Peyer's patch (tissue), 4 donors: ENCODE data around the gene SCUBE1. TPM values are rescaled to one million over a fixed set of nuclear protein-coding genes. Genes with fewer than 3 reads are reported as not detected.

Experiments
- DNase-seq, 3 donors: peaks; one replicate each; pipeline ENCODE4 v3.0.0-alpha.2; 2017 to 2019
- H3K27ac ChIP-seq, 4 donors: fragments of 200-600 bp; sonication (generic); one replicate each; pipeline ENCODE4 v1.5.1; 2016 to 2019
- H3K27me3 ChIP-seq, 2 donors: fragments of 200-600 bp; sonication (generic); one replicate each; pipeline ENCODE4 v1.5.1; 2019
- H3K36me3 ChIP-seq, 3 donors: fragments of 200-600 bp; sonication (generic); one replicate each; pipeline ENCODE4 v1.5.1; 2016 to 2019
- H3K4me1 ChIP-seq, 4 donors: fragments of 200-600 bp; sonication (generic); one replicate each; pipeline ENCODE4 v1.5.1; 2016 to 2019
- H3K4me3 ChIP-seq, 4 donors: fragments of 200-600 bp; sonication (generic); 1 replicate in 3 of 4; 2 replicates in 1 of 4; pipeline ENCODE4 v1.5.1; 2016 to 2019; ENCODE audit warnings: mild to moderate bottlenecking in 1 of 4
- H3K9me3 ChIP-seq, 4 donors: fragments of 200-600 bp; sonication (generic); one replicate each; pipeline ENCODE4 v1.5.1; 2016 to 2019; ENCODE audit warnings: mild to moderate bottlenecking in 1 of 4
- POLR2A ChIP-seq, 2 donors: fragments of 450-650 bp; IDR thresholded peaks; one replicate each; pipeline ENCODE4 v1.5.1; 2017; ENCODE audit warnings: antibody characterized with exemption in 2 of 2, mild to moderate bottlenecking in 2 of 2, moderate library complexity in 2 of 2
- total RNA-seq, 4 donors: library from RNA; depleted of rRNA; stranded (reverse); fragments of >200 nt; gene quantifications; one replicate each; pipeline ENCODE4 v1.1.0, GENCODE V29; 2016
- TF ChIP-seq, protein P1 (sequence below), 6 experiments: fragments of 450-650 bp in 4 of 6; fragments of 200-600 bp in 2 of 6; sonication (generic) in 1 of 6; IDR thresholded peaks; one replicate each; pipeline ENCODE4 v1.5.1; 2017 to 2019; ENCODE audit warnings: antibody characterized with exemption in 6 of 6, mild to moderate bottlenecking in 3 of 6, moderate library complexity in 1 of 6

The SCUBE1 gene
- total RNA-seq, 4 donors from 2014 or later, result 1.6 to 47.9 (median 7.9) TPM

DNA sequence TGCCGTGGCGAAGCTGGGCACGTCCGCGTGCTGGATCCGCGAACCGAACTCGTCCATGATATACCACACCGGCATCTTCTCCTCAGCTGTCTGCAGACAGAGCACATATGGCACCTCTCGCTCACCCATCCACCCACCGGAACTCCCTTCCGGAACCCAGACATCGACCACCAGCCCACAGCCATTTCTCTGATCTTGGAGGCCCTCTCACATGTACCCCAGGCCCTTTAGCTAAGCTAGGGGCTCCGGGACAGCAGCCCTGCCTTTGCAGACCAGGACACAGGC lies 163.3 kb downstream of the SCUBE1 start:
- H3K36me3 ChIP-seq, result peaks cover 0 to 40% (median 0%) of the 10 kb centered on the region in 3 donors
- no peaks in the 10 kb centered on the region for H3K27me3 ChIP-seq
- no peaks in the 10 kb centered on the region for H3K9me3 ChIP-seq
- no peak for DNase-seq
- no peak for TF ChIP-seq POLR2A (IDR thresholded peaks at IDR 0.05)
- TF ChIP-seq, protein P1, sequence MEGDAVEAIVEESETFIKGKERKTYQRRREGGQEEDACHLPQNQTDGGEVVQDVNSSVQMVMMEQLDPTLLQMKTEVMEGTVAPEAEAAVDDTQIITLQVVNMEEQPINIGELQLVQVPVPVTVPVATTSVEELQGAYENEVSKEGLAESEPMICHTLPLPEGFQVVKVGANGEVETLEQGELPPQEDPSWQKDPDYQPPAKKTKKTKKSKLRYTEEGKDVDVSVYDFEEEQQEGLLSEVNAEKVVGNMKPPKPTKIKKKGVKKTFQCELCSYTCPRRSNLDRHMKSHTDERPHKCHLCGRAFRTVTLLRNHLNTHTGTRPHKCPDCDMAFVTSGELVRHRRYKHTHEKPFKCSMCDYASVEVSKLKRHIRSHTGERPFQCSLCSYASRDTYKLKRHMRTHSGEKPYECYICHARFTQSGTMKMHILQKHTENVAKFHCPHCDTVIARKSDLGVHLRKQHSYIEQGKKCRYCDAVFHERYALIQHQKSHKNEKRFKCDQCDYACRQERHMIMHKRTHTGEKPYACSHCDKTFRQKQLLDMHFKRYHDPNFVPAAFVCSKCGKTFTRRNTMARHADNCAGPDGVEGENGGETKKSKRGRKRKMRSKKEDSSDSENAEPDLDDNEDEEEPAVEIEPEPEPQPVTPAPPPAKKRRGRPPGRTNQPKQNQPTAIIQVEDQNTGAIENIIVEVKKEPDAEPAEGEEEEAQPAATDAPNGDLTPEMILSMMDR (IDR thresholded peaks at IDR 0.05), result no peak
- H3K4me3 ChIP-seq, result no peak overlapping the region
- H3K4me1 ChIP-seq, result peaks cover 0 to 8% (median 0%) of the 10 kb centered on the region in 4 donors
- H3K27ac ChIP-seq, result no peak overlapping the region

DNA sequence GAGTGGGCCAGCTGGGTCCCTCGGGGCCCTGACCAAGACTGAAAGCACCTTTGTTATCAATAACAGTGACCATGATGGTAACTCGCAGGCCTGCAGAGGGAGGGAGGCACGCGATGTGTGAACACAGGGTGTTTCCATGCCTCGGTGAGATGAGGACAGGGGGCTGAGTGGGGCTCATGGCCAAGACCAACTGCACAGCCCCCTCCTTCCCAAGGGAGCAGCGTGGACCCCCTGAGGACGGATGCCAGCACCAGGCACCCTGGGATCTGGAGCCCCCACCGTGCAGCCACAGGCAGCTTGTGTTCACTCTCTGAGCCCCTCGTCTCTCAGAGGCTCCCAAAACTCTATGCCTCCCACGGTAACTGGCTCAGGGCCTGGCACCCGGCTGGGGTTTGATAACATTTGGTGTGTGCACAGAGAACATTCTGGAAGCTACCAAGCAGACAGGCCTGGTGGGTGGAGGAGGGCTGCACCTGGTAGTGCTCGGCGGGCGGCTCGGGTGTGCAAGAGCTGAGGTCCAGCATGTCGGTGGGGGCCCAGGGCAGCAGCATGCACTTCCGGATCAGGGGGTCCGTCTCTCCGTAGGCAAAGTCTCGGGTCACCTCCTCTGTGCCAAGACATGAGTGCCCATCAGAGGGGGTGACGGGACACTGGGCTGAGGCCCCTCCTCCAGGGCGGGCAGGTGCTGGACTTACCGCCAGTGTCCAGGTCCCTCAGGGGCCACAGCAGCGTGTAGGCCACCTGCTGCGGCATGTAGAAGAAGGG lies 163.8 kb downstream of the SCUBE1 start:
- TF ChIP-seq, protein P1 (IDR thresholded peaks at IDR 0.05), result no peak
- no peak for TF ChIP-seq POLR2A (IDR thresholded peaks at IDR 0.05)
- Histone ChIP-seq H3K27ac (no peak overlapping the region), H3K27me3 (no peaks in the 10 kb centered on the region), H3K36me3 (peaks cover 0 to 45% (median 0%) of the 10 kb centered on the region in 3 donors), H3K4me1 (peaks cover 0 to 5% (median 0%) of the 10 kb centered on the region in 4 donors), H3K9me3 (no peaks in the 10 kb centered on the region), H3K4me3 (no peak overlapping the region)
- DNase-seq, result no peak

DNA sequence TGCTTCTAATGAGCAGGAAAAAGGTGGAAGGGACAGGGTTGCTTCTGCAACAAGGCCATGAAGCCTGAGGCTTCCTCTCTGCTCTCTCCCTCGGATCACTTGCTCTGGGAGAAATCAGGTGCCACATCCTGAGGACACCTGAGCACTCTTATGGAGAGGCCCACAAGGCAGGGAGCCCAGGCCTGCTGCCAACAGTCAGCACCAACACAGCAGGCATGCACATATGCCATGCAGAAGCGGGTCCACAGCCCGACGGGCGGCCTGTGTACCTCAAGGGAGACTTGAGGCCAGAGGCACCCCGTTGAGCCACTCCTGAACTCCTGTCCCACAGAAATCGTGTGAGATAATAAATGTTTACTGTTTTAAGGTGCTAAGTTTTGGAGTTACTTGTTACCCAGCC lies 165.7 kb downstream of the SCUBE1 start:
- no peak for TF ChIP-seq POLR2A (IDR thresholded peaks at IDR 0.05)
- TF ChIP-seq, protein P1 (IDR thresholded peaks at IDR 0.05), result no peak
- no peaks in the 10 kb centered on the region for H3K27me3 ChIP-seq
- no peak for DNase-seq
- H3K27ac ChIP-seq, result no peak overlapping the region
- H3K4me3 ChIP-seq, result no peak overlapping the region
- H3K4me1 ChIP-seq, result no peaks in the 10 kb centered on the region
- H3K9me3 ChIP-seq, result no peaks in the 10 kb centered on the region
- H3K36me3 ChIP-seq, result peaks cover 0 to 63% (median 0%) of the 10 kb centered on the region in 3 donors

DNA sequence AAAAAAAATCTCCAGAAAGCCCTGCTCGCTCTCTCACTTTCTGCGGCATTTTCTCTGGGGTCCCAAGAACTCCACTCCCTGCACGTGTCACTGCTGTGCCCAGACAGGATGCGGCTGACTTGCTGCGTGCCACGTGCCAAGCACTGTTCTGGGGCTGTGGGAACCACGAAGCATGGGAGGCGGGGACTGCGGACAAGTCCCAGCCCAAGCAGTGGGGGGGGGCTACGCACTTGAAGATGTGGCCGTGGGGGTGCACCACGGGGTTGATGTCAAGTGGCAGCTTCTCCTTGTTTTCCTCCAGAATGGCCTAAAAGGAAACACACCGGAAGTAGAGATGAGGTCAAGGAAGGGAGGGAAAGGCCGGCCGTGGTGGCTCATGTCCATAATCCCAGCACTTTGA lies 167.1 kb downstream of the SCUBE1 start:
- no peak for TF ChIP-seq POLR2A (IDR thresholded peaks at IDR 0.05)
- TF ChIP-seq, protein P1 (IDR thresholded peaks at IDR 0.05), result no peak
- no peaks in the 10 kb centered on the region for H3K27me3 ChIP-seq
- peaks cover 0 to 66% (median 0%) of the 10 kb centered on the region in 3 donors for H3K36me3 ChIP-seq
- no peak overlapping the region for H3K4me3 ChIP-seq
- no peaks in the 10 kb centered on the region for H3K9me3 ChIP-seq
- no peak for DNase-seq
- no peak overlapping the region for H3K27ac ChIP-seq
- no peaks in the 10 kb centered on the region for H3K4me1 ChIP-seq

DNA sequence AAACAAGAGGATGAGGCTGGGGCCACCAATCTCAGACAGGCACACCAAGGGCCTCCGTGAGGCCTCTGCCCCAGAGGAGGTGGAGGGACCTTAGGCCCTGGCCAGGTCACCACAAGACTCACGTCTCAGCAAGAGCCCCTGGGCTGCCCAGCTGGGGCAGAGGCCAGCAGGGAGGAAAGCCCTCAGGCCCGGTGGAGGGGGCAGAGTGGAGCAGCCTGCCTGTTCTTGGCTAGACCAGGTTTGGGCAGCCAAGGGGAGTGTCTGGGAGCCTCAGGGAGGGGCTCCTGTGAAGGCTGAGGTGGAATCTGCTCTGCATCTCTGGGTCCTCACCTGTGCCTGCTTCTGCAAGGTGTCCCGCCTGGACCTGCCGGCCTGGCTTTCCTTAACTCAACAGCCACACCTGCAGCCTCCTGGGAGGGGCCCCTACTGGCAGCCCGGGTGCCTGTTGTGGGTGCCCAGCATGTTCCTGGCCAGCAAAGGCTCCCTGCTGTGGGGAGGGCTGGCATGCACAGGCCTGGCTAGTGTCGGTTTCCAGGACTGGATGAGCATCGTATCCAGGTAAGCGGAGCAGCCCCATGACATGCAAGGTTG lies 168.1 kb downstream of the SCUBE1 start:
- Histone ChIP-seq H3K4me3 (no peak overlapping the region), H3K36me3 (peaks cover 0 to 59% (median 0%) of the 10 kb centered on the region in 3 donors), H3K4me1 (peaks cover 0 to 7% (median 0%) of the 10 kb centered on the region in 4 donors), H3K27me3 (no peaks in the 10 kb centered on the region), H3K9me3 (no peaks in the 10 kb centered on the region), H3K27ac (no peak overlapping the region)
- no peak for DNase-seq
- no peak for TF ChIP-seq POLR2A (IDR thresholded peaks at IDR 0.05)
- TF ChIP-seq, protein P1 (IDR thresholded peaks at IDR 0.05), result no peak
